GM12878 (cell line): ENCODE measurements around the gene ROBO1. TPM values are rescaled to one million over a fixed set of nuclear protein-coding genes. Genes with fewer than 3 reads are reported as not detected.

Experiments used
- ATAC-seq: fragments of 200-7000 bp; cut with Tn5 transposase; 3 replicates; pipeline ENCODE4 v1.9.1; 2020; ENCODE audit warnings: mild to moderate bottlenecking, moderate library complexity
- BruUV-seq: library from RNA; stranded (reverse); fragments of 400-500 nt; replicated peaks from 2 replicates; lab custom pipeline; 2021; lab: Mats Ljungman, UMichigan
- CTCF ChIA-PET: fragments of 300-600 bp; sonication (Branson Sonifier 250); formaldehyde crosslinking; extraction: SDS; loops from one replicate; lab custom pipeline; 2021; ENCODE audit warnings: inconsistent platforms; lab: Yijun Ruan, JAX
- POLR2A ChIA-PET: fragments of 350-600 bp; formaldehyde crosslinking; extraction: SDS; loops from one replicate; lab custom pipeline; 2021; ENCODE audit warnings: inconsistent platforms; lab: Charles Lee
- RAD21 ChIA-PET: fragments of 300-600 bp; sonication (Branson Sonifier 250); formaldehyde crosslinking; loops from one replicate; lab custom pipeline; 2023; ENCODE audit warnings: antibody characterized with exemption; ENCODE audit not compliant: unreplicated experiment; lab: Charles Lee
- SMC1A ChIA-PET: fragments of 300-600 bp; sonication (Branson Sonifier 250); formaldehyde crosslinking; loops from one replicate; lab custom pipeline; 2023; ENCODE audit not compliant: unreplicated experiment, uncharacterized antibody; lab: Charles Lee
- DNase-seq: peaks from one replicate; pipeline ENCODE4 v3.0.0-alpha.2; 2011; ENCODE audit warnings: low read depth, low spot score
- FAIRE-seq: peaks from 3 replicates; lab custom pipeline; 2011; peaks lifted over from hg19 to GRCh38; lab: Jason Lieb, UNC
- H2AFZ ChIP-seq: 2 replicates; pipeline ENCODE4 v1.6.0; 2011; ENCODE audit warnings: low read depth, low read length, control low read depth; ENCODE audit not compliant: control insufficient read depth
- H3K27ac ChIP-seq: 2 replicates; pipeline ENCODE4 v1.5.1; 2011; ENCODE audit warnings: control low read depth; ENCODE audit not compliant: control insufficient read depth, insufficient read depth
- H3K27me3 ChIP-seq, 2 experiments: replicated peaks in 1 of 2; 2 replicates each; pipeline versions ENCODE4 v1.6.0 to v1.6.1; 2011; ENCODE audit warnings: low read length in 1 of 2; ENCODE audit not compliant: control insufficient read depth in 2 of 2, insufficient read depth in 2 of 2
- H3K36me3 ChIP-seq, 2 experiments: 2 replicates each; pipeline ENCODE4 v1.5.1; 2011; ENCODE audit warnings: low read length in 1 of 2; ENCODE audit not compliant: control insufficient read depth in 2 of 2, insufficient read depth in 2 of 2
- H3K4me1 ChIP-seq: 2 replicates; pipeline ENCODE4 v1.6.1; 2011; ENCODE audit warnings: mild to moderate bottlenecking, low read length, moderate library complexity, mixed read lengths; ENCODE audit not compliant: control insufficient read depth, insufficient read depth
- H3K4me2 ChIP-seq: 2 replicates; pipeline ENCODE4 v1.6.0; 2011; ENCODE audit warnings: control low read depth; ENCODE audit not compliant: control insufficient read depth, insufficient read depth
- H3K4me3 ChIP-seq: fragments of 200-600 bp; sonication (generic); 2 replicates; pipeline ENCODE4 v1.5.1; 2016
- H3K79me2 ChIP-seq: 2 replicates; pipeline ENCODE4 v1.6.0; 2011; ENCODE audit warnings: low read length; ENCODE audit not compliant: control insufficient read depth, insufficient read depth
- H3K9ac ChIP-seq: 2 replicates; pipeline ENCODE4 v1.8.0; 2011; ENCODE audit warnings: low read length, control low read depth, mixed read lengths; ENCODE audit not compliant: control insufficient read depth, insufficient read depth
- H3K9me3 ChIP-seq: replicated peaks from 3 replicates; pipeline ENCODE4 v1.5.1; 2011; ENCODE audit warnings: mild to moderate bottlenecking, low read length; ENCODE audit not compliant: control insufficient read depth, insufficient read depth
- H4K20me1 ChIP-seq: 2 replicates; pipeline ENCODE4 v1.6.0; 2011; ENCODE audit not compliant: control insufficient read depth, insufficient read depth
- HDGF ChIP-seq: fragments of 450-650 bp; IDR thresholded peaks from 2 replicates; pipeline ENCODE4 v1.6.1; 2016; ENCODE audit warnings: antibody characterized with exemption
- KAT2A ChIP-seq: conservative IDR thresholded peaks from 2 replicates; pipeline ENCODE4 v1.6.1; 2011; ENCODE audit warnings: low read depth, low read length; ENCODE audit not compliant: control insufficient read depth
- KDM1A ChIP-seq: fragments of 200-600 bp; sonication (generic); IDR thresholded peaks from 2 replicates; pipeline ENCODE4 v1.6.1; 2016; ENCODE audit warnings: borderline replicate concordance
- KLF5 ChIP-seq: fragments of 450-650 bp; IDR thresholded peaks from 2 replicates; pipeline ENCODE4 v1.6.1; 2014; ENCODE audit warnings: mild to moderate bottlenecking; ENCODE audit not compliant: partially characterized antibody
- MEF2B ChIP-seq: fragments of 450-650 bp; IDR thresholded peaks from 2 replicates; pipeline ENCODE4 v1.6.1; 2018; ENCODE audit warnings: mild to moderate bottlenecking, moderate library complexity; ENCODE audit not compliant: partially characterized antibody, poor library complexity, severe bottlenecking
- PAX5 ChIP-seq: IDR thresholded peaks from 2 replicates; pipeline ENCODE4 v1.6.1; 2011; ENCODE audit warnings: low read depth, low read length, borderline replicate concordance
- RAD51 ChIP-seq: fragments of 450-650 bp; IDR thresholded peaks from 2 replicates; pipeline ENCODE4 v1.6.1; 2016; ENCODE audit warnings: moderate library complexity, mild to moderate bottlenecking, inconsistent platforms
- SMAD1 ChIP-seq: fragments of 450-650 bp; IDR thresholded peaks from 2 replicates; pipeline ENCODE4 v1.6.1; 2018; ENCODE audit warnings: mild to moderate bottlenecking, low read depth; ENCODE audit not compliant: partially characterized antibody
- SPI1 ChIP-seq: IDR thresholded peaks from 2 replicates; pipeline ENCODE4 v1.6.1; 2011; ENCODE audit warnings: low read depth, mild to moderate bottlenecking, low read length, moderate library complexity, borderline replicate concordance; ENCODE audit not compliant: insufficient read depth
- WGBS: methylation state at CpG from one replicate; pipeline ENCODE4 v1.1.6; 2016; ENCODE audit warnings: low lambda C conversion rate; ENCODE audit not compliant: insufficient replicate concordance, insufficient coverage; ENCODE audit errors: missing lambda C conversion rate; 5-methylcytosine and 5-hydroxymethylcytosine counted together
- in situ Hi-C: fragments of 300-500 bp; cut with MboI; formaldehyde crosslinking; loops from 9 replicates; pipeline ENCODE4 v1.14.3; 2018; ENCODE audit warnings: mixed read lengths
- intact Hi-C: fragments of 100-400 bp; cut with micrococcal nuclease; formaldehyde crosslinking; loops from one replicate; pipeline ENCODE4 v1.14.2; 2022; ENCODE audit not compliant: unreplicated experiment
- polyA plus RNA-seq, 11 experiments: library from polyadenylated mRNA; depleted of rRNA in 4 of 11; unstranded in 6 of 11; stranded (reverse) in 5 of 11; fragments of >200 nt; fragmentation: Nextera tagmentation in 4 of 11; fragmentation: Illumina TruSeq in 1 of 11; extraction: Ambion mirVana in 4 of 11; extraction: Trizol in 1 of 11; gene quantifications; 1 replicate in 1 of 11; 2 replicates in 10 of 11; pipeline versions ENCODE4 v1.2.1 to v1.2.3, GENCODE V29; 2011 to 2016; ENCODE audit warnings: inconsistent platforms in 2 of 11, missing spikeins in 2 of 11, low read depth in 1 of 11
- total RNA-seq, 4 experiments: library from RNA; depleted of rRNA in 3 of 4; stranded (reverse); fragments of >200 nt in 3 of 4; fragmentation: Illumina TruSeq in 1 of 4; extraction: Trizol in 1 of 4; gene quantifications; 2 replicates each; pipeline versions ENCODE4 v1.2.1 to v1.2.3, GENCODE V29; 2013 to 2021

Gene ROBO1
- total and polyA plus RNA-seq, 10 of the 15 experiments (the other 5 are each of a cell fraction or from before 2014, with no cell fraction given) = 0.29 to 46.5 (median 1.2) TPM

DNA sequence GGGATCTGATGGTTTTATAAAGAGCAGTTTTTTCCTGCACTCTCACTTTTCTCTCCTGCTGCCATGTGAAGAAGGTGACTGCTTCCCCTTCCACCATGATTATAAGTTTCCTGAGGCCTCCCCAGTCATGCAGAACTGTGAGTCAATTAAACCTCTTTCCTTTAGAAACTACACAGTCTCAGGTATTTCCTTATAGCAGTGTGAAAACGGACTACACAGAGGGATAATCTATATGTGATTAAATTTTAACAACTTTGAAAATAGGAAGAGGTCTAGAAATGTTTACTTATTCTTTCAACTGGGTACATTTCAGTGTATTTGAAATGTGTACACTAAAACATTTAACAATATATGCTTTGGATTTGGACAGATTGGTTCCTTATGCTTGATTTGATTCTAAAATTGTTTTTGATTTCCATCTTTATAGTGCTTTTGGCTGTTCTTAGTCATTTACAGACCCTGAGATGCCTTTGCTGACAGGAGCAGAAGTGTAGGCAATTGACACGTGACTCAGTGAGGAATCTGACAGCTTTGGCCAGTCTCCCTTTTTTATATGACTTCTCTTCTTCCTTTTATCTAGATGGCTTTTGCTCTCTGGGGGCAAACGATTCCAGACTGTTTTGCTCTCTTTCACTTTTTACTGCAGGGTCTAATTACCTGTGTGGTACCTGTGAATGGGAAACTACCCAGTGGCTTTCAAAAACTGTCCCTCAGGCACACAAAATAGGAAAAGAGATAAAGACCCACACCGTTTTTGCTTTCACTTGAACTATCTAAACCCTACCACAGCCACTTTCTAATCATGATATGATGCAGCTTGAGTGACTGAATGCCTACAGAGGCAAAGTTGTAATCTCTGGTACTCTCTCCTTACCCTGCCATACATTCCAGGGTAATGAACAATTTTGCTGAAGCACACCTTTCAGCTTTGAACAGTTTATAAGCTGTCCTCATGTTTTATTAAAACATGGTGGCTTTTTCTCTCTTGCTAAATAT lies 422.6 kb downstream of the ROBO1 start:
- TF ChIP-seq HDGF = no peak
- no peak for TF ChIP-seq SPI1
- TF ChIP-seq MEF2B = no peak
- TF ChIP-seq PAX5 = no peak
- no peak for TF ChIP-seq KAT2A
- TF ChIP-seq RAD51 = no peak
- TF ChIP-seq KLF5 = no peak
- no peak for TF ChIP-seq KDM1A
- no peak for TF ChIP-seq SMAD1
- no TSS peak for BruUV-seq

More for the DNA sequence above, 422.6 kb downstream of the ROBO1 start:
- no peak overlapping the region for H3K27ac ChIP-seq
- DNase-seq = no peak
- H3K27me3 ChIP-seq = no peaks in the 10 kb centered on the region; a peak in 1 of 4 replicates
- no peak overlapping the region for H2AFZ ChIP-seq
- in situ Hi-C loops (no loop called here), intact Hi-C loops (no loop called here)
- POLR2A ChIA-PET = no interaction called here
- ATAC-seq = peak; percentile 79
- SMC1A ChIA-PET = interaction anchor here (1.1 kb wide), 1 partner anchor 10 kb away, joined by 3 read pairs; no protein-coding TSS in a partner anchor
- RAD21 ChIA-PET = no interaction called here
- H3K4me1 ChIP-seq = no peaks in the 10 kb centered on the region
- no peaks in the 10 kb centered on the region for H4K20me1 ChIP-seq
- H3K9me3 ChIP-seq = no peaks in the 10 kb centered on the region
- FAIRE-seq = no peak
- no peak overlapping the region for H3K9ac ChIP-seq
- CTCF ChIA-PET = interaction anchor here (2.8 kb wide), 1 partner anchor 17 kb away, joined by 9 read pairs; no protein-coding TSS in a partner anchor
- no peak overlapping the region for H3K4me3 ChIP-seq
- WGBS = 0% methylated on average over 4 of the region's 4 CpGs
- no peaks in the 10 kb centered on the region for H3K79me2 ChIP-seq
- H3K4me2 ChIP-seq = no peak overlapping the region
- H3K36me3 ChIP-seq = no peaks in the 10 kb centered on the region
